Measurements from ENCODE around the gene ULK1. TPM values are rescaled to one million over a fixed set of nuclear protein-coding genes. Genes with fewer than 3 reads are reported as not detected.
A peak's percentile ranks its signal among the peaks of the same experiment; 100 is the strongest.

Gene ULK1
- total and polyA plus RNA-seq, 4 experiments from 2014 or later, result 0.08 to 55.7 (median 23.8) TPM

DNA sequence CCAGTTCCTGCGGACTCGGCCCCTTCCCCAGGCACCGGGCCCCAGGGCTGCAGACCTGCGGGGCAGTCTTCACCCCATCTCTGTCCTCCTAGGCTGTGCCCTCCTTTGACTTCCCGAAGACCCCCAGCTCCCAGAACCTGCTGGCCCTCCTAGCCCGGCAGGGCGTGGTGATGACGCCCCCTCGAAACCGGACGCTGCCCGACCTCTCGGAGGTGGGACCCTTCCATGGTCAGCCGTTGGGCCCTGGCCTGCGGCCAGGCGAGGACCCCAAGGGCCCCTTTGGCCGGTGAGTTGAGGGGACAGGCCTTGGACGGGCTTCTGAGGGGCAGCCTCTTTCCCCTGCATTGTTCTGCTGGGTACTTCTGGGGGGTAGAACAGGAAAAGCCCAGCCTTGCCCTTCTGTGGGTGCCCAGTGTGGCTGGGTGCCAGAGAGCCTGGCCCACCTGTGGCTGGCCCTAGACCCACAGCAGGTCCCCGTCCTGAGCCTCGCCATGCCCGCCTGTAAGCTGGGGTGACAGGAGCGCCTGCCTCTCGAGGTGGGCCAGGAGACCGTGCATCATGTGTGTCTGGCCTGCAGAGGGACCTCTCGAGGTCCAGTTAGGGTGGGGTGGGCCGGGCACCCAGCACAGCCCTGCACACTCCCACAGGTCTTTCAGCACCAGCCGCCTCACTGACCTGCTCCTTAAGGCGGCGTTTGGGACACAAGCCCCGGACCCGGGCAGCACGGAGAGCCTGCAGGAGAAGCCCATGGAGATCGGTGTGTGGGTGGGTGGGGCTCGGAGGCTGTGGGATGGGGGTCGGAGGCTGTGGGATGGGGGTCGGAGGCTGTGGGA, 22.1 kb downstream of the ULK1 start:
- Mint-ChIP-seq H3K9me3 (no peaks in the 10 kb centered on the region), H3K27me3 (no peaks in the 10 kb centered on the region), H3K27ac (no peak overlapping the region), H3K36me3 (peaks cover 0 to 10% of the 10 kb centered on the region in 2 donors), H3K4me1 (no peaks in the 10 kb centered on the region), H3K4me3 (no peak overlapping the region)
- H3K27ac ChIP-seq (ENCODE audit: low read depth, low read length), result no peak overlapping the region
- no peaks in the 10 kb centered on the region for H3K27me3 ChIP-seq (ENCODE audit: insufficient read depth, low read length)
- no peaks in the 10 kb centered on the region for H3K4me1 ChIP-seq (ENCODE audit: insufficient read depth, low read length)
- CTCF ChIA-PET (ENCODE audit: partially characterized antibody), result no interaction called here
- peaks cover 24% of the 10 kb centered on the region for H3K36me3 ChIP-seq (ENCODE audit: insufficient read depth, low read length)
- no peak for DNase-seq
- no peak overlapping the region for H3K4me3 ChIP-seq (ENCODE audit: low read length in 2 of 2)
- POLR2A ChIA-PET (ENCODE audit: partially characterized antibody), result no interaction called here
- intact Hi-C loops (cut with micrococcal nuclease), result no loop called here
- H3K9me3 ChIP-seq (ENCODE audit: control insufficient read depth in 1 of 2, low read length in 2 of 2), result no peaks in the 10 kb centered on the region

DNA sequence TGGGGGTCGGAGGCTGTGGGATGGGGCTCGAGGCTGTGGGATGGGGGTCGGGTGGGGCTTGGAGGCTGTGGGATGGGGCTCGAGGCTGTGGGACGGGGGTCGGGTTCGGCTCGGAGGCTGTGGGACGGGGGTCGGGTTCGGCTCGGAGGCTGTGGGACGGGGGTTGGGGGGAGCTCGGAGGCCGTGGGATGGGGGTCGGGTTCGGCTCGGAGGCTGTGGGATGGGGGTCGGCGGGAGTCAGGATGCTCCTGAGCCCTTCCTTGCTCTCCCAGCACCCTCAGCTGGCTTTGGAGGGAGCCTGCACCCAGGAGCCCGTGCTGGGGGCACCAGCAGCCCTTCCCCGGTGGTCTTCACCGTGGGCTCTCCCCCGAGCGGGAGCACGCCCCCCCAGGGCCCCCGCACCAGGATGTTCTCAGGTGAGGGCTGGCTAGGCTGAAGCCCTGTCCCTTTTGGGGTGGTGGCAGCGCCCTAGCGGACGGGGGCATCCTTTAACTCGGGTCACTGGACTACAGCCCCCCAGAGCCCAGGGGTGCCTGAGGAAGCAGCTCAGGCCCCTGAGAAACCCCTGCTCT, 22.8 kb downstream of the ULK1 start:
- Histone ChIP-seq H3K27ac (ENCODE audit: low read depth, low read length) (no peak overlapping the region), H3K9me3 (ENCODE audit: control insufficient read depth in 1 of 2, low read length in 2 of 2) (no peaks in the 10 kb centered on the region), H3K4me1 (ENCODE audit: insufficient read depth, low read length) (no peaks in the 10 kb centered on the region), H3K4me3 (ENCODE audit: low read length in 2 of 2) (no peak overlapping the region), H3K27me3 (ENCODE audit: insufficient read depth, low read length) (no peaks in the 10 kb centered on the region), H3K36me3 (ENCODE audit: insufficient read depth, low read length) (peaks cover 18% of the 10 kb centered on the region)
- Mint-ChIP-seq H3K9me3 (no peaks in the 10 kb centered on the region), H3K4me3 (no peak overlapping the region), H3K4me1 (no peaks in the 10 kb centered on the region), H3K36me3 (peaks cover 3 to 12% of the 10 kb centered on the region in 2 donors), H3K27ac (no peak overlapping the region), H3K27me3 (no peaks in the 10 kb centered on the region)
- ChIA-PET CTCF (ENCODE audit: partially characterized antibody) (no interaction called here), POLR2A (ENCODE audit: partially characterized antibody) (no interaction called here)
- DNase-seq, result peak in 1 of 5 donors; percentile 51
- intact Hi-C loops (cut with micrococcal nuclease), result no loop called here

DNA sequence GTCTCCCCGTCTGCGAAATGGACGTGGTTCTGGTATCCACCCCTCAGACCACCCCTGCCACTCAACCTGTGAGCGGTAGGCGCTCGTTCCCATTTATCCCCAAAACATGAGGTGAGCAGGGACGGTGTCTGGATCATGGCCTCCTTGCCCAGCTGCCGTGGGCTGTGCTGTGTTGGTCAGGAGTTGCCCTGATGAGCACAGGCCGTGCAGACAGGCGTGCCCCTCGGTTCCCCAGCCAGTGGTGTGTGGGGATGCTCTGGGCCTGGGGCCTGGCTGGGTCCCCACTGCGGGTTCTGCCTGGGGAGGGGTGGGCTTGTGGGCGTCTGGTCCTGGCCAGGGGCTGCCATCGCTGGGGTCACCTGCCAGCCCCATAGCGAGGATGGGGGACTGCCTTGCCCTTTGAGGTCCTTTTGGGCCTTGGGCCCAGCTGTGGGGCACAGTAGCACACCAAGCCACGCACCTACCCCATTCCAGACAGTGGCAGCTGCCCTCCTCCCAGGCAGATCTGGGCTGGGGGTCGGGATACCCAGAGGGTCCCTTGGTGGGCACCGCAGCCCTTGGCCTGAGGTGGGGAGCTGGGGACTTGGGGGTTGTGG, 23.4 kb downstream of the ULK1 start:
- no peak overlapping the region for H3K27ac Mint-ChIP-seq
- CTCF ChIA-PET (ENCODE audit: partially characterized antibody), result no interaction called here
- H3K4me1 Mint-ChIP-seq, result peaks cover 0 to 2% (median 0%) of the 10 kb centered on the region in 4 donors
- H3K36me3 Mint-ChIP-seq, result peaks cover 3 to 12% of the 10 kb centered on the region in 2 donors
- POLR2A ChIA-PET (ENCODE audit: partially characterized antibody), result no interaction called here
- peaks cover 0 to 2% (median 0%) of the 10 kb centered on the region in 8 donors for H3K9me3 Mint-ChIP-seq
- no peaks in the 10 kb centered on the region for H3K27me3 ChIP-seq (ENCODE audit: insufficient read depth, low read length)
- DNase-seq, result peak in 1 of 5 donors; percentile 24
- no peaks in the 10 kb centered on the region for H3K27me3 Mint-ChIP-seq
- no peaks in the 10 kb centered on the region for H3K4me1 ChIP-seq (ENCODE audit: insufficient read depth, low read length)
- H3K36me3 ChIP-seq (ENCODE audit: insufficient read depth, low read length), result peaks cover 12% of the 10 kb centered on the region
- no peaks in the 10 kb centered on the region for H3K9me3 ChIP-seq (ENCODE audit: control insufficient read depth in 1 of 2, low read length in 2 of 2)
- no peak overlapping the region for H3K4me3 ChIP-seq (ENCODE audit: low read length in 2 of 2)
- intact Hi-C loops (cut with micrococcal nuclease), result no loop called here
- H3K4me3 Mint-ChIP-seq, result no peak overlapping the region
- no peak overlapping the region for H3K27ac ChIP-seq (ENCODE audit: low read depth, low read length)

DNA sequence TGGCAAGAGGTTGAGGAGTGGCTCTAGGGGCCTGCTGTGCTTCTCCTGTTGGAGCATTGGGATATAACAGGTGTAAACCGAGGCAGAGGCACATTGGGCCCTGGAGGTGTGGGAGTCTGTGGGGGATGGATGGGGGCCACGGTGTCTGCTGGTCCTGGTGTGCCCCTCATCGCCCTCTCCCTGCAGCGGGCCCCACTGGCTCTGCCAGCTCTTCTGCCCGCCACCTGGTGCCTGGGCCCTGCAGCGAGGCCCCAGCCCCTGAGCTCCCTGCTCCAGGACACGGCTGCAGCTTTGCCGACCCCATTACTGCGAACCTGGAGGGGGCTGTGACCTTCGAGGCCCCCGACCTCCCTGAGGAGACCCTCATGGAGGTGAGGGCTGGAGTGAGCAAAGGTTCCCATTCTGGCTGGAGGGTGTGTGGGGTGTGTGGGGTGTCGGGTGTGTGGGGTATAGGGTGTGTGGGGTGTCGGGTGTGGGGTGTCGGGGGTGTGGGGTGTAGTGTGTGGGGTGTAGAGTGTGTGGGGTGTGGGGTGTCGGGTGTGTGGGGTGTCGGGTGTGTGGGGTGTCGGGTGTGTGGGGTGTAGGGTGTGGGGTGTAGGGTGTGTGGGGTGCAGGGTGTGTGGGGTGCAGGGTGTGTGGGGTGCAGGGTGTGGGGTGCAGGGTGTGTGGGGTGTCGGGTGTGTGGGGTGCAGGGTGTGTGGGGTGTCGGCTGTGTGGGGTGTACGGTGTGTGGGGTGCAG, 24.1 kb downstream of the ULK1 start:
- Mint-ChIP-seq H3K27me3 (no peaks in the 10 kb centered on the region), H3K36me3 (peaks cover 3 to 12% of the 10 kb centered on the region in 2 donors), H3K4me3 (no peak overlapping the region), H3K9me3 (peaks cover 0 to 2% (median 0%) of the 10 kb centered on the region in 8 donors), H3K27ac (no peak overlapping the region), H3K4me1 (peaks cover 0 to 4% (median 0%) of the 10 kb centered on the region in 4 donors)
- no peaks in the 10 kb centered on the region for H3K9me3 ChIP-seq (ENCODE audit: control insufficient read depth in 1 of 2, low read length in 2 of 2)
- H3K27ac ChIP-seq (ENCODE audit: low read depth, low read length), result no peak overlapping the region
- ChIA-PET CTCF (ENCODE audit: partially characterized antibody) (no interaction called here), POLR2A (ENCODE audit: partially characterized antibody) (interaction anchor here (0.9 kb wide), 1 partner anchor 10 kb away, joined by 3 read pairs; no protein-coding TSS in a partner anchor)
- H3K27me3 ChIP-seq (ENCODE audit: insufficient read depth, low read length), result no peaks in the 10 kb centered on the region
- H3K4me1 ChIP-seq (ENCODE audit: insufficient read depth, low read length), result no peaks in the 10 kb centered on the region
- H3K4me3 ChIP-seq (ENCODE audit: low read length in 2 of 2), result no peak overlapping the region
- DNase-seq, result peak in 1 of 5 donors; percentile 12
- peaks cover 11% of the 10 kb centered on the region for H3K36me3 ChIP-seq (ENCODE audit: insufficient read depth, low read length)
- intact Hi-C loops (cut with micrococcal nuclease), result no loop called here

DNA sequence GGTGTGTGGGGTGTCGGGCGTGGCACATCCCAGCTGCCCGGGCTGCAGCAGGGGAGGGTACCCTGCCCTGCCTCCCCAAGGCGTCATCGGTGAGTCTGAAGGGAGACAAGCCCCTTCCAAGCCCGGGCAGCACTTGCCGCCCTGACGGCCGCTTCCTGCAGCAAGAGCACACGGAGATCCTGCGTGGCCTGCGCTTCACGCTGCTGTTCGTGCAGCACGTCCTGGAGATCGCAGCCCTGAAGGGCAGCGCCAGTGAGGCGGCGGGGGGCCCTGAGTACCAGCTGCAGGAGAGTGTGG, 24.6 kb downstream of the ULK1 start:
- Histone ChIP-seq H3K36me3 (ENCODE audit: insufficient read depth, low read length) (peaks cover 11% of the 10 kb centered on the region), H3K27ac (ENCODE audit: low read depth, low read length) (no peak overlapping the region), H3K9me3 (ENCODE audit: control insufficient read depth in 1 of 2, low read length in 2 of 2) (no peaks in the 10 kb centered on the region), H3K4me3 (ENCODE audit: low read length in 2 of 2) (no peak overlapping the region), H3K4me1 (ENCODE audit: insufficient read depth, low read length) (no peaks in the 10 kb centered on the region), H3K27me3 (ENCODE audit: insufficient read depth, low read length) (no peaks in the 10 kb centered on the region)
- H3K9me3 Mint-ChIP-seq, result peaks cover 0 to 2% (median 0%) of the 10 kb centered on the region in 8 donors
- DNase-seq, result no peak
- no peak overlapping the region for H3K4me3 Mint-ChIP-seq
- CTCF ChIA-PET (ENCODE audit: partially characterized antibody), result no interaction called here
- H3K27me3 Mint-ChIP-seq, result no peaks in the 10 kb centered on the region
- H3K27ac Mint-ChIP-seq, result no peak overlapping the region
- peaks cover 3 to 12% of the 10 kb centered on the region in 2 donors for H3K36me3 Mint-ChIP-seq
- peaks cover 0 to 4% (median 0%) of the 10 kb centered on the region in 4 donors for H3K4me1 Mint-ChIP-seq
- POLR2A ChIA-PET (ENCODE audit: partially characterized antibody), result interaction anchor here (0.9 kb wide), 1 partner anchor 9 kb away, joined by 3 read pairs; no protein-coding TSS in a partner anchor
- intact Hi-C loops (cut with micrococcal nuclease), result no loop called here

DNA sequence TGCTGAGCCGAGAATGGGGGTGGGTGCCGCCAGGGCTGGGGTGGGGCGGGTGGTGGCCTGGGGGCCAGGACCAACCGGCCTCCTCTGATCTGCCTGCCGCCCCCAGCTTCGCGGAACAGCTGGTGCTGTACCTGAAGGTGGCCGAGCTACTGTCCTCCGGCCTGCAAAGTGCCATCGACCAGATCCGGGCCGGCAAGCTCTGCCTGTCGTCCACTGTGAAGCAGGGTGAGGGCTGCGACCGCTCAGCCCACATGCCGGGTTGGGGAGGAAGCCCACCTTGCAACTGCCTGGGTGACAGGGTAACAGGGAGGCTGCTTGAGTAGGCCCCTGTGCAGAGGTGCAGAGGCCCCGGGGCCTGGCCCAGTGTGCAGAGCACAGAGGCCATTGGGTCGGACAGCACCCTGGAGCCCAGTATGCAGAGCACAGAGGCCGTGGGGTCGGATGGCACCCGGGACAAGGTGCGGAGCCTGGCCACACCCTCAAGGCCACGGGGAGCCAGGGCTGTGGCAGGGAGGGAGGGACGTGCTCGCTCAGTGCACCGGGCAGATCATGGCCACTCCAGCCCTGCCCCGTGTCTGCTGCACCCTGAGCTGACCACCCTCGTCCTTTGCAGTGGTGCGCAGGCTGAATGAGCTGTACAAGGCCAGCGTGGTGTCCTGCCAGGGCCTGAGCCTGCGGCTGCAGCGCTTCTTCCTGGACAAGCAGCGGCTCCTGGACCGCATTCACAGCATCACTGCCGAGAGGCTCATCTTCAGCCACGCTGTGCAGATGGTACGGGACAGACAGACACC, 25.1 kb downstream of the ULK1 start:
- H3K36me3 ChIP-seq (ENCODE audit: insufficient read depth, low read length), result peaks cover 6% of the 10 kb centered on the region
- H3K4me3 ChIP-seq (ENCODE audit: low read length in 2 of 2), result no peak overlapping the region
- no peak for DNase-seq
- peak overlapping the region in 1 of 7 donors; percentile 42 for H3K27ac Mint-ChIP-seq
- no peaks in the 10 kb centered on the region for H3K4me1 ChIP-seq (ENCODE audit: insufficient read depth, low read length)
- H3K9me3 ChIP-seq (ENCODE audit: control insufficient read depth in 1 of 2, low read length in 2 of 2), result no peaks in the 10 kb centered on the region
- peaks cover 2 to 6% (median 3%) of the 10 kb centered on the region in 4 donors for H3K4me1 Mint-ChIP-seq
- peaks cover 0 to 2% (median 0%) of the 10 kb centered on the region in 8 donors for H3K9me3 Mint-ChIP-seq
- intact Hi-C loops (cut with micrococcal nuclease), result loop anchor here (10.0 kb wide), 1 partner anchor 225 kb away; the partner anchor contains the start of genes DDX51 and NOC4L
- ChIA-PET CTCF (ENCODE audit: partially characterized antibody) (no interaction called here), POLR2A (ENCODE audit: partially characterized antibody) (interaction anchor here (0.6 to 0.9 kb wide), 2 partner anchors 9 to 33 kb away, joined by 3 read pairs; no protein-coding TSS in a partner anchor)
- no peak overlapping the region for H3K4me3 Mint-ChIP-seq
- no peak overlapping the region for H3K27ac ChIP-seq (ENCODE audit: low read depth, low read length)
- H3K27me3 Mint-ChIP-seq, result no peaks in the 10 kb centered on the region
- peaks cover 3 to 9% of the 10 kb centered on the region in 2 donors for H3K36me3 Mint-ChIP-seq
- H3K27me3 ChIP-seq (ENCODE audit: insufficient read depth, low read length), result no peaks in the 10 kb centered on the region
